Fibroblast of the aortic adventitia (primary cell): Measurements from ENCODE around the gene FRS3. TPM values are rescaled to one million over a fixed set of nuclear protein-coding genes. Genes with fewer than 3 reads are reported as not detected.

Experiments
- DNase-seq: peaks from one replicate; pipeline ENCODE4 v3.0.0-alpha.2; 2010; ENCODE audit warnings: low read depth
- H3K4me3 ChIP-seq: 2 replicates; pipeline ENCODE4 v1.5.1; 2011; ENCODE audit warnings: low read depth, mild to moderate bottlenecking, control low read depth, low read length, moderate library complexity
- total RNA-seq: library from RNA; depleted of rRNA; stranded (reverse); fragments of >200 nt; gene quantifications from 2 replicates; pipeline ENCODE4 v1.2.3, GENCODE V29; 2012; ENCODE audit warnings: low replicate concordance
- TF ChIP-seq, protein P1 (sequence below): IDR thresholded peaks from 2 replicates; pipeline ENCODE4 v1.5.1; 2011; ENCODE audit warnings: mild to moderate bottlenecking, low read length, control low read depth, inconsistent platforms; ENCODE audit not compliant: insufficient read depth

FRS3 gene
- total RNA-seq, 1 donor: 1.4 TPM

DNA sequence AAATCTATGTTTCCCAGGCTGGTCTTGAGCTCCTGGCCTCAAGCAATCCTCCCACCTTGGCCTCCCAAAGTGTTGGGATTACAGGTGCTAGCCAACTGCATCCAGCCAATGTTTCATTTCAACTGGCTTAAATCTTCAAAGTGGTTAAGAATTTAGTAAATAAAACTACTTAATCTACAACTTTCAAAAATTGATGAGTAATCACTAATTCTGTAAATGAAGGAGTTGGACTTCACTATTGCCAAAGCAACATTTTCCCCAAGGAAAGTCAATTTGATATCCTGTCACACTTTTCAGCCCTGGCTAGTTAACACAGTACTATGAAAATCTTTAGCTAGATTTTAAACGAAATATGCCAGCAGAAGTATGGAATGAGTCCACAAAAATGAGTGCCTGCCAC, 11.6 kb upstream of the FRS3 start:
- DNase-seq: no peak
- H3K4me3 ChIP-seq: no peak overlapping the region
- TF ChIP-seq, protein P1, sequence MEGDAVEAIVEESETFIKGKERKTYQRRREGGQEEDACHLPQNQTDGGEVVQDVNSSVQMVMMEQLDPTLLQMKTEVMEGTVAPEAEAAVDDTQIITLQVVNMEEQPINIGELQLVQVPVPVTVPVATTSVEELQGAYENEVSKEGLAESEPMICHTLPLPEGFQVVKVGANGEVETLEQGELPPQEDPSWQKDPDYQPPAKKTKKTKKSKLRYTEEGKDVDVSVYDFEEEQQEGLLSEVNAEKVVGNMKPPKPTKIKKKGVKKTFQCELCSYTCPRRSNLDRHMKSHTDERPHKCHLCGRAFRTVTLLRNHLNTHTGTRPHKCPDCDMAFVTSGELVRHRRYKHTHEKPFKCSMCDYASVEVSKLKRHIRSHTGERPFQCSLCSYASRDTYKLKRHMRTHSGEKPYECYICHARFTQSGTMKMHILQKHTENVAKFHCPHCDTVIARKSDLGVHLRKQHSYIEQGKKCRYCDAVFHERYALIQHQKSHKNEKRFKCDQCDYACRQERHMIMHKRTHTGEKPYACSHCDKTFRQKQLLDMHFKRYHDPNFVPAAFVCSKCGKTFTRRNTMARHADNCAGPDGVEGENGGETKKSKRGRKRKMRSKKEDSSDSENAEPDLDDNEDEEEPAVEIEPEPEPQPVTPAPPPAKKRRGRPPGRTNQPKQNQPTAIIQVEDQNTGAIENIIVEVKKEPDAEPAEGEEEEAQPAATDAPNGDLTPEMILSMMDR: no peak

DNA sequence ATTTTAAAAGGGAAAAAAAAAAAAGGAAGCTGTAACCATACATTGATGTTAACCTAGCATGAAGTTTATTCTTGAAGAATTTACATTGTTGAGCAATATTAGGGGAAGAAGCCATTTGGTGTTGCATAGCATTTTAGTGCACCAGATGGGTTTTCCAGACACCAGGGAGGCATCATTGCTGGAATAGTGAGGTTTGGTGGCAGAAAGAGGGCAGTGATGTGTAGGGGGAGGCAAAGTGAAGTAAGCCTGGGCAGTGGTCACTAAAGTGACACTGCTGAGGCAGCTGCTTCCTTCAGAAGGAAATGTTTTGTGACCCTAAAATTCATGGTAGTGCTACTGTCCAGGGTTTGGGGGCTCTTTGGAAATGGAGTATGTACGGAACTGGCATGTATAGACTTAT, 10.3 kb upstream of the FRS3 start:
- TF ChIP-seq, protein P1: no peak
- no peak overlapping the region for H3K4me3 ChIP-seq
- no peak for DNase-seq

DNA sequence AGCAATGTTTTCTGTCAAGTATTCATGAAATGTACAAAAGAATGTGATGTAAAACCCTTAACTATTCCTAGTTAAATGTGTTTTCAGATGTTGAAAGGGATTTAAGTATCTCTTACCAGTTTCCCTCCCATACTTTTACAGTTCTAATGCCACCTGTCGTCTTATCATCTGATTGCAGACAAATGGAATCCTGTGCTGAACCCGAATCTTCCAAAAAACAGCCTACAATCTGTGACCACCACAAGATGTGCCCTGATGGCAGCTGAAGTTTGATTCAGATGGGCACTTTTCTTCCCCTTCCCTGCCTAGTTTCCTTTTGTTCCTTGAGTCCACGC, 9.7 kb upstream of the FRS3 start:
- DNase-seq: no peak
- TF ChIP-seq, protein P1: no peak

DNA sequence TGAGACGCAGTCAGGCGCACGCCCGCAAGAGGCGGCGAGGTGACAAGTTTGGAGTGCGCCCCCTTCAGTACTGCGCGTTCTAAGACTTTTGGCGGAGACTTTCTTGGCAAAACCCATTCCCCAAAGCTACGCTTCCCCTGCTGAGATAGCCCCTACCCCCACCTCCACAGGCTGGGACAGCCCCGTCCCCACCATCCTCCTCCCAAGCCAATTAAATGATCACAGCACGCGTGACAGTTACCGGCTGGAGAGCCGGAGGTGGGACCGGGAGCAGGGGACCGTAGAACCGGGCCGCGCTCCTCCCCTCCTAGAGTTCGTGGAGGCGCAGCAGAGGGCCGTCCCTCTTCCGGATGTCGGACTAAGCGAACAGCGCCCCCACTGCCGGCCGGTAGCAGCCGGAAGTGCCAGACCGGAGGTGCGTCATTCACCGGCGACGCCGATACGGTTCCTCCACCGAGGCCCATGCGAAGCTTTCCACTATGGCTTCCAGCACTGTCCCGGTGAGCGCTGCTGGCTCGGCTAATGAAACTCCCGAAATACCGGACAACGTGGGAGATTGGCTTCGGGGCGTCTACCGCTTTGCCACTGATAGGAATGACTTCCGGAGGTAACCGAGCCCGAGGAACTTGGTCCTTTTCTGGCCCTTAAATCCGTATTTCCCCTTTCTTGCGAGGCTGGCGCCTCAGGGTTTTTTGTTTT, 7.7 kb upstream of the FRS3 start, which contains the start of gene TOMM6:
Gene TOMM6 (plus strand): TSS at position 476 of the 699 bp plus-strand sequence. CDS start 4 bp downstream, at position 480.
- DNase-seq: peak; percentile 94
- TF ChIP-seq, protein P1: peak; percentile 90

More for the DNA sequence above, 9.7 kb upstream of the FRS3 start:
- H3K4me3 ChIP-seq: no peak overlapping the region

DNA sequence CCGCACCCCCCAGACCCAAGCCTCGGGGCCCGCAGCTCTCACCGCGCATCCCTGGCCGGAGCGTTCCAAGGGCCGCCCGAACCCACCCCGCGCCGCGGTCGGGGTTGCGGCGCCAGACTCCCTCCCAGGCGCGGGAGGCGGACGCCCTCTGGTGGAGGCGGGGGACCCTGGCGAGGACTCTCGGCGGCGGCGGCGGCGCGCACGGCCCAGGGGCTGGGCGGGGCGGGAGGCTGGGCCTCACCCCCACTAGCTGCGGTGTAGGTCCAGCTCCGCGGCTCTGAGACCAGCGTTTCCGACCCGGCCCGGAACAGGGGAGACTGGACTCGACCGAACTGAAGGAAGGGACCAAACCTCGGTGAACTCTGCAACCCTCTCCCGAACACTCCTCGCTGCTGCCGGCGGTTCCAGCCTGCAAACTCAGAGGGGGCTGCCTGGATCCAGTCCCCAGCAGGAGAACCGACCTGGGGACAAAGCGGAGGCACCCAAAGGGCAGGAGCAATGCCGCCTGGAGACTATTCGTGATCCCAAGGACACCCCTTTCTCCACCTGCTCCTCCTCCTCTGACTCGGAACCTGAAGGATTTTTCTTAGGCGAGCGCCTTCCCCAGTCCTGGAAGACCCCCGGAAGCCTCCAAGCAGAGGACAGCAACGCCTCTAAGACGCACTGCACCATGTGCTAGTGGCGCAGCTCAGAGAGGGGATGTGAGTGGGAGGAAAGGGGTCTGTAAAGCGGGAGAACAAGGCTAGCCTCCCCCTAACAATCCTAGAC, 6.9 kb upstream of the FRS3 start:
- DNase-seq: peak; percentile 61
- H3K4me3 ChIP-seq: peak overlapping the region; percentile 100
- TF ChIP-seq, protein P1: peak; percentile 54

More for the DNA sequence above, 7.7 kb upstream of the FRS3 start, which contains the start of gene TOMM6:
- peak within 1 kb of the TSS; percentile 100 for H3K4me3 ChIP-seq

DNA sequence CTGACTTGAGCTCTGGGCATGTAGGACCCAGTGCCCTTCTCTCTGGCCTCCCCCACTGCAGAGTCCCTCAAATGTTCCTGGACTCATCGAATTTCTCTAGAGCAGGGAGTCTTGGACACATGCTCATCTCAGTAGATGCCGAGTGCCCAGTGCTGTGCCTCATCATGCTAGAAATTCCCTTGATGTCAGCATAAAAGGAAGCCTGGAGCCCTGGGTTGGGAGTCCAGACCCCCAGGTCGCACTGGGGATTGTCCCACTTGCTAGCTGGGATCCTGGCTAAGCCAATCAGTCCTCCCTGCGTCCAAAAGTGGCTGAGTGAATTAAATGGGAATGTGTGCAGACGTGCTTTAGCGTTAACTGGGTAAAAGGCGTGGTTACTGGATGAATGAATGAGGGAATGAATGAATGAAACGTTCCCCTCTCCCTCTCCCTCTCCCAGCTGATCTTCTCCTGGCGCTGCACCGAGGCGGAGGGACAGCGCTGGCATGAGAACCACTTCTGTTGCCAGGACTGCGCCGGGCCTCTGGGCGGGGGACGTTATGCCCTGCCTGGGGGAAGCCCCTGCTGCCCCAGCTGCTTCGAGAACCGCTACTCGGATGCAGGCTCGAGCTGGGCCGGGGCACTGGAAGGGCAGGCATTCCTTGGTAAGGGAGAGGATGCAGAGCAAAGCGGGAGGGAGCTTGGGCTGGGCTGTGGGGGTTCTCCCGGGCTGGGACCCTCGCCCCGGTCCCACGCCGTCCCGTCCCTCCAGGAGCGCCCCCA, 6.2 kb upstream of the FRS3 start:
- peak overlapping the region; percentile 65 for H3K4me3 ChIP-seq
- DNase-seq: peak; percentile 18
- TF ChIP-seq, protein P1: no peak
